ENCODE data around the gene USP48. TPM values are rescaled to one million over a fixed set of nuclear protein-coding genes. Genes with fewer than 3 reads are reported as not detected.

The USP48 gene
- total and polyA plus RNA-seq, 2 of the 4 experiments (the other 2 are of a cell fraction) = 24.7 to 25.0 TPM

DNA sequence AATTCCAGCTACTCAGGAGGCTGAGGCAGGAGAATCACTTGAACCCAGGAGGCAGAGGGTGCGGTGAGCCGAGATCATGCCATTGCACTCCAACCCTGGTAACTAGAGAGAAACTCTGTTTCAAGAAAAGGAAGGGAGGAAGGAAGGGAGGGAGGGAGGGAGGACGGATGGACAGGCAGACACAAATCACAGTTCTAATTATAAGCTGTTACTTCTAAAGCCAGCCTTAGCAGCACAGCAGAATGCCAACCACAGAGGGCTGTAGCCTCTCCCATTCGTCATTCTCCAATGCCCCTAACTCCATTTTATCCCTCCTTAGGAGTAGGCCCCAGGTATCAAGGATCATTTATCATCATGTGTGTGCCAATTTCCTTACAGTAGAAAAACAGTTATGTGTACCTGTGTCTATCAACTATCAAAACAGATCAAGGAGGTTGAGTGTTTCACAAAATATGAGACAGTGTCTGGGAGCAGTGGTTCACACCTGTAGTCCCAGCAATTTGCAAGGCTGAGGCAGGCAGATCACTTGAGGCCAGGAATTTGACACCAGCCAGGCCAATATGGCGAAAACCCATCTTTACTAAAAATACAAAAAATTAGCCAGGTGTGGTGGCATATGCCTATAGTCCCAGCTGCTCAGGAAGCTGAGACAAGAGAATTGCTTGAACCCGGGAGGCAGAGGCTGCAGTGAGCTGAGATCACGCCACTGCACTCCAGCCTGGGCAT, 19.1 kb downstream of the USP48 start:
- peaks cover 27% of the 10 kb centered on the region for H3K9me1 ChIP-seq (ENCODE audit: insufficient read depth, low read length)
- no peak overlapping the region for H2BK15ac ChIP-seq (ENCODE audit: low read depth, low read length)
- no peak overlapping the region for H3K56ac ChIP-seq (ENCODE audit: extremely low read depth, insufficient read depth, low read length)
- H4K20me1 ChIP-seq (ENCODE audit: insufficient read depth, low read length) = peaks cover 91% of the 10 kb centered on the region
- no peak overlapping the region for H3K9ac ChIP-seq (ENCODE audit: low read depth, low read length)
- peak overlapping the region; percentile 44; the same call in 1 of the 2 replicates for H2BK20ac ChIP-seq (ENCODE audit: low read depth, low read length)
- TF ChIP-seq CHD1 (IDR thresholded peaks at IDR 0.05; ENCODE audit: low read depth, low read length) (no peak), RFX5 (IDR thresholded peaks at IDR 0.05; ENCODE audit: low read depth, low read length) (no peak)
- TF ChIP-seq, protein P1, sequence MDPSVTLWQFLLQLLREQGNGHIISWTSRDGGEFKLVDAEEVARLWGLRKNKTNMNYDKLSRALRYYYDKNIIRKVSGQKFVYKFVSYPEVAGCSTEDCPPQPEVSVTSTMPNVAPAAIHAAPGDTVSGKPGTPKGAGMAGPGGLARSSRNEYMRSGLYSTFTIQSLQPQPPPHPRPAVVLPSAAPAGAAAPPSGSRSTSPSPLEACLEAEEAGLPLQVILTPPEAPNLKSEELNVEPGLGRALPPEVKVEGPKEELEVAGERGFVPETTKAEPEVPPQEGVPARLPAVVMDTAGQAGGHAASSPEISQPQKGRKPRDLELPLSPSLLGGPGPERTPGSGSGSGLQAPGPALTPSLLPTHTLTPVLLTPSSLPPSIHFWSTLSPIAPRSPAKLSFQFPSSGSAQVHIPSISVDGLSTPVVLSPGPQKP (IDR thresholded peaks at IDR 0.05; ENCODE audit: borderline replicate concordance, low read depth, low read length) = no peak
- H3K9me3 ChIP-seq (ENCODE audit: control insufficient read depth, insufficient read depth, low read length) = no peaks in the 10 kb centered on the region
- 0 out of 2 replicates have a peak overlapping the region, but pooled peaks have one; percentile 10 for H3K23ac ChIP-seq (ENCODE audit: low read depth, low read length)
- no peaks in the 10 kb centered on the region for H3K36me3 ChIP-seq (ENCODE audit: control insufficient read depth, insufficient read depth, low read length)
- peaks cover 12% of the 10 kb centered on the region for H3K4me1 ChIP-seq (ENCODE audit: control insufficient read depth, insufficient read depth, low read length)
- H3K27ac ChIP-seq (ENCODE audit: insufficient read depth, low read length) = no peak overlapping the region; the same call in 1 of the 2 replicates
- POLR2A ChIA-PET (ENCODE audit: unreplicated experiment) = no interaction called here
- intact Hi-C loops (cut with micrococcal nuclease) = no loop called here
- in situ Hi-C loops (cut with MboI; ENCODE audit: low sequenced_read_pairs) = no loop called here
- BruUV-seq (replicated peaks) = no TSS peak
- no peak overlapping the region for H3K4me3 ChIP-seq (ENCODE audit: insufficient read depth, low read depth, low read length)
- no peak overlapping the region for H4K91ac ChIP-seq (ENCODE audit: insufficient read depth, low read depth, low read length)
- H2AK9ac ChIP-seq (replicated peaks; ENCODE audit: low read depth, low read length, poor library complexity) = no peak overlapping the region
- H3K27me3 ChIP-seq (ENCODE audit: control insufficient read depth, insufficient read depth, low read length) = no peaks in the 10 kb centered on the region
- H3K4me2 ChIP-seq (ENCODE audit: low read depth, low read length) = no peak overlapping the region
- H3K4ac ChIP-seq (ENCODE audit: low read depth, low read length) = 0 out of 2 replicates have a peak overlapping the region, but pooled peaks have one; percentile 7
- dilution Hi-C loops (cut with HindIII; ENCODE audit: low sequenced_read_pairs, unreplicated experiment) = no loop called here
- CTCF ChIA-PET = no interaction called here
- H4K5ac ChIP-seq (ENCODE audit: low read depth, low read length) = no peak overlapping the region
- H2BK5ac ChIP-seq (ENCODE audit: low read depth, low read length, poor library complexity, severe bottlenecking) = no peak overlapping the region
- H3K18ac ChIP-seq (ENCODE audit: low read depth, low read length) = no peak overlapping the region
- no peak for DNase-seq
- H2AK5ac ChIP-seq (ENCODE audit: low read depth, low read length) = peak overlapping the region; percentile 78; the same call in 1 of the 2 replicates
- no peak overlapping the region for H2AFZ ChIP-seq (replicated peaks; ENCODE audit: low read length, poor library complexity)
- H3K79me1 ChIP-seq (ENCODE audit: low read depth in 1 of 2, low read length in 2 of 2) = peaks cover 52 to 89% of the 10 kb centered on the region in 2 experiments
- H4K8ac ChIP-seq (ENCODE audit: low read depth in 2 of 2, low read length in 2 of 2) = no peak overlapping the region
- H2BK120ac ChIP-seq (ENCODE audit: low read depth, low read length) = no peak overlapping the region
- no peak overlapping the region for H3K14ac ChIP-seq (replicated peaks; ENCODE audit: low read depth, low read length)
- no peak for ATAC-seq (ENCODE audit: low read depth)
- 100% methylated on average over 1 of the region's 7 CpGs; no CpG with 5 or more reads in 1 of the 2 experiments for WGBS, 2 experiments (ENCODE audit: extremely low coverage in 2 of 2, insufficient read length in 1 of 2)

Measured in IMR-90 (cell line).